Retinal pigment epithelial cell (primary cell): ENCODE measurements around the gene EFCAB12.

ENCODE experiments used
- DNase-seq: peaks from one replicate; pipeline ENCODE4 v3.0.0-alpha.2; 2010; ENCODE audit warnings: low read depth
- H3K4me3 ChIP-seq: 2 replicates; pipeline ENCODE4 v1.5.1; 2011; ENCODE audit warnings: mild to moderate bottlenecking, low read length, control low read depth, moderate library complexity
- CTCF ChIP-seq: conservative IDR thresholded peaks from 2 replicates; pipeline ENCODE4 v1.5.1; 2011; ENCODE audit warnings: low read depth, low read length, control low read depth, inconsistent platforms

Gene EFCAB12

GRCh38 chr3:129429080-129429451 is 630 bp upstream of the EFCAB12 start:
- H3K4me3 ChIP-seq = no peak overlapping the region
- DNase-seq = no peak
- no peak for TF ChIP-seq CTCF

- no peak for TF ChIP-seq CTCF
- no peak for DNase-seq
- peak overlapping the region; percentile 74 for H3K4me3 ChIP-seq
Observed at GRCh38 chr3:129428007-129428375, 445 bp downstream of the EFCAB12 start.

DNA sequence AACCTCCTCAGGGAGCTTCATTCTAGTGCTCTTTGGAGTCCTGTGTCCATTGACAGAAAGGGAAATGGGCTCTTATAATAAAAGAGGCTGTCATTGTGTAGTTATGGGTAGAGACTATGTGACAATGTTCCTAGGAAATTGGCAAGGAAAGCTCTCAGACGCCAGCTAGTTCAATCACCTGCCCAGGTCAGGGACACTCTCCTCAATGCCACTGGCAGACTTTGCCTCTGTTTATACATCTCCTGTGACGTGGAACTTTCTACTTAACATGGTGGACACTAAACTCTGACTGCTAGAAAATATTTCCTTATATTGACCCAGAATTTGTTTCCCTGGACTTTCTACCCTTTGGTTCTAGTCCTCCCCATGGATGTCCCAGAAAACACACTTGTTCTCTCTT is 2.8 kb downstream of the EFCAB12 start:
- no peak for TF ChIP-seq CTCF
- no peak overlapping the region for H3K4me3 ChIP-seq

GRCh38 chr3:129425213-129425612 is 3.2 kb downstream of the EFCAB12 start:
- no peak for TF ChIP-seq CTCF
- H3K4me3 ChIP-seq = no peak overlapping the region
- no peak for DNase-seq

More for the DNA sequence above, 2.8 kb downstream of the EFCAB12 start:
- DNase-seq = no peak

DNA sequence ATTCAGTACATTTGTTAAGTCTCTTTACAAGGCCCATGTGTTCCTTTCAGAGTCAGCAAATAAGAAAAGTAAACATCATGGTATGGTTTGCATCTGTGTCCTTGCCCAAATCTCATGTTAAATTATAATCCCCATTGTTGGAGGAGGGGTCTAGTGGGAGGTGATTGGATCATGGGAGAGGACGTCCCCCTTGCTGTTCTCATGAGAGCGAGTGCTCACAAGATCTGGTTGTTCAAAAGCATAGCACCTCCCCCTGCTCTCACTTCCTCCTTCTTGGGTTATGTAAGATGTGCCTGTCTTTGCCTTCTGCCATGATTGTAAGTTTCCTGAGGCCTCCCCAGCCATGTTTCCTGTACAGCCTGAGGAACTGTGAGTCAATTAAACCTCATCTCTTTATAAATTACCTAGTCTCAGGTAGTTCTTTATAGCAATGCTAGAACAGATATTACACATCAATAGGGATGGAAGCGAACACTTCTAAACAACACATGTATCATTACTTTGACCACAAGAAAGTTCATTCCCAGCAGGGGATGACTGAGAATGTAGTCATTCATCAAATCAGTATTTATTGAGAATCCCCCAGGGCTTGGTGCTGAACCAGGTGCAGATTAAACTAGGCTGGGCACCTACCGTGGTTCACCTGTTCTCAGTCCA is 4.1 kb downstream of the EFCAB12 start:
- DNase-seq = no peak
- TF ChIP-seq CTCF = no peak
- no peak overlapping the region for H3K4me3 ChIP-seq

- TF ChIP-seq CTCF = no peak
- H3K4me3 ChIP-seq = no peak overlapping the region
- DNase-seq = no peak
Observed at GRCh38 chr3:129422897-129423296, 5.5 kb downstream of the EFCAB12 start.

- no peak for DNase-seq
- peak; percentile 32 for TF ChIP-seq CTCF
- H3K4me3 ChIP-seq = no peak overlapping the region
Observed at GRCh38 chr3:129421988-129422745, 6.3 kb downstream of the EFCAB12 start.
